ENCODE measurements around the gene ERN1.

The ERN1 gene

DNA sequence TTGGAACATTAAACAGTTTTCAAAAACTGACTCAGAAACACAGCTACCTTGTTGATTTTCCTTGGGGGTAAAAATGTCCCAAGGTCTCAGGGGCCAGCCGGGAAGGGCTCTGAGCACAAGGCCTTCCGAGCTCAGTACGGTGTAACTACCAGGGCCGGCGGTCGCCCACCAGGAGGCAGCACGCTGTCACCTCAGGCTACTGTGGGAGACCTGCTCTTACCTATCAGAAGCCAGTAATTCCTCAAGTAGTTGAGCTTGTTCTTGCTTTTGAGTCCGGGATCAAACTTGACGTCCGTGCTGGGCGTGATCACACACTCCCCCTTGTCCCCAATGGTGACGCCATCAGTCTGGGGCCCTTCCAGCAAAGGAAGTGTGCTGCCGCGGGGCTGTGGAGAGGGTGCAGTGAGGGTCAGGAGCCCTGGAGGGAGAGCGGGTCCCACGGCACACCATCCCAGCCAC lies 66.1 kb downstream of the ERN1 start:
- no peaks in the 10 kb centered on the region for H3K27me3 ChIP-seq (ENCODE audit: control insufficient read depth, insufficient read depth, low read length)
- H3K4me1 ChIP-seq (ENCODE audit: control insufficient read depth, insufficient read depth, low read length) = no peaks in the 10 kb centered on the region
- no peak overlapping the region for H3K27ac ChIP-seq (ENCODE audit: low read depth, low read length)
- no peak overlapping the region for H3K9ac ChIP-seq (ENCODE audit: low read length)
- no peak overlapping the region for H3K4me3 ChIP-seq (ENCODE audit: low read length)
- peaks cover 19% of the 10 kb centered on the region for H3K36me3 ChIP-seq (ENCODE audit: control insufficient read depth, insufficient read depth, low read length)

DNA sequence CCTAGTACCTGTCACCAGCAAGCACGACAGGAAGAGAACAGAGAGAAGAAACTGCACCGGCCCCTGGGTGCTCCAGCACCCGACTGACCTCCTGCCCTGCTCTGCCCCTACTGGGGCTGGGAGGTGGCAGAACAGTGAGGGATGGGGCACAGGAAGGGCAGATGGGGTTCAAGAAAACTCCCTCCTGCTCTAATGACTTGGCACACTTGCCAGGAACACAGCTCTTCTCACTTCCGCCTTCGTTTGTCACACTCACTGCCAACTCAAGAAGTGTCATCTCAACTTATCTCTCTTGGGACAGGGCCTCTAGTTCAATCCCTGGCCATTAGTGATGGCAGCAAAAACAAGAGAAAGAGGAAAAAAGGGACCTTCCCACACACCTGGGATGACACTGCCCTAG lies 66.9 kb downstream of the ERN1 start:
- Histone ChIP-seq H3K27ac (ENCODE audit: low read depth, low read length) (no peak overlapping the region), H3K4me1 (ENCODE audit: control insufficient read depth, insufficient read depth, low read length) (no peaks in the 10 kb centered on the region), H3K27me3 (ENCODE audit: control insufficient read depth, insufficient read depth, low read length) (no peaks in the 10 kb centered on the region), H3K4me3 (ENCODE audit: low read length) (no peak overlapping the region), H3K36me3 (ENCODE audit: control insufficient read depth, insufficient read depth, low read length) (peaks cover 13% of the 10 kb centered on the region), H3K9ac (ENCODE audit: low read length) (no peak overlapping the region)

DNA sequence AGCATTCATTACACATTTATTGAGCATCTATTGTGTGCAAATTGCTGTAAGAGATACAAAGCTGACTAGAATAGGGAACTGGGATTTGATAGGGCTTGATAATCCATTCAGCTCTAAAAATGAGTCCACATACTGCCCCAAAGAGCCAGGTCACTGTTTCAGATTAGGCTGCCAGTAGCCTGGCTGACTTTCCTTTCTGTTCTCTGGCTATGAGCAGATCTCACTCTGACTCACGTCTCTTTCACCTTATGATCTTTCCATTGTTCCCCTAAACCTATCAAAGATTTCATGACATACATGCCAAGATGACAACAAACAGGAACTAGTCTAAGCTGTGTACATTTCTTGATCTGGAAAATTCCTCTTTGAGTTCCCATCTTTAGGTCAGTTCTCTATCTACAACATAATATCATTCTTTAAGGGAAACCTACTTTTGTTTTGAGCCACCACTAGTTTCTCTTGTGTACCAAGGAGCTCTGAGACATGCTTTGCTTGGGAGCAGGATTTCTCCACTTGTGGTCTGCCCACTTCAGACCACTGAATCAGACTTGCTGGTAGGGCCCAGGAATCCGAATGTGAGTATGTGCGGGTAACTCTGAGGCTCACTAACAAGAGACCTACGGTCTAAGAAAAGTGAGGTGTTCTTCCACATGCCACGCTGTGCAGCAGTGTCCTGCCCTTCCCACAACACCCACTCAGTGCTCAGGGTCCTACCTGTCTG lies 68.6 kb downstream of the ERN1 start:
- Histone ChIP-seq H3K4me3 (ENCODE audit: low read length) (no peak overlapping the region), H3K4me1 (ENCODE audit: control insufficient read depth, insufficient read depth, low read length) (no peaks in the 10 kb centered on the region), H3K27me3 (ENCODE audit: control insufficient read depth, insufficient read depth, low read length) (no peaks in the 10 kb centered on the region), H3K27ac (ENCODE audit: low read depth, low read length) (no peak overlapping the region), H3K36me3 (ENCODE audit: control insufficient read depth, insufficient read depth, low read length) (peaks cover 15% of the 10 kb centered on the region), H3K9ac (ENCODE audit: low read length) (no peak overlapping the region)

DNA sequence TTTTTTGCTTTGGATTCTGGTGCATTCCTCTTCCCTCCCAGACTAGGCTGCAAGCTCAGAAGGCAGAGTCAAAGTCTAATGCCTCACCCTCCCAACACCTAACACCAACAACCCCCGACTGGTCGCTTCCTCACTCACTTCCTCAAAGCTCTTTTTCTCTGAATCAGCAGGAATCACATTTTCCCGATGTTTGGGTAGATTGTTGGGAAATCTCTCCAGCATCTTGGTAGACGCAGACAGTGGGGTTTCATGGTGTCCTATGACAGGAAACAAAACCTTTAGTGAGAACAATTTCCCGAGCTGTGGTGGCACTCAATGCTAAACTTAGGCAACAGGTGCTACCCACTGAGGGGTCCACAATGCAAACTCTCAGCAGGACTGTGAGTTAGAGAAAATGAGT lies 69.6 kb downstream of the ERN1 start:
- H3K27me3 ChIP-seq (ENCODE audit: control insufficient read depth, insufficient read depth, low read length) = no peaks in the 10 kb centered on the region
- H3K27ac ChIP-seq (ENCODE audit: low read depth, low read length) = no peak overlapping the region
- H3K4me1 ChIP-seq (ENCODE audit: control insufficient read depth, insufficient read depth, low read length) = no peaks in the 10 kb centered on the region
- H3K36me3 ChIP-seq (ENCODE audit: control insufficient read depth, insufficient read depth, low read length) = peaks cover 16% of the 10 kb centered on the region
- no peak overlapping the region for H3K4me3 ChIP-seq (ENCODE audit: low read length)
- no peak overlapping the region for H3K9ac ChIP-seq (ENCODE audit: low read length)

DNA sequence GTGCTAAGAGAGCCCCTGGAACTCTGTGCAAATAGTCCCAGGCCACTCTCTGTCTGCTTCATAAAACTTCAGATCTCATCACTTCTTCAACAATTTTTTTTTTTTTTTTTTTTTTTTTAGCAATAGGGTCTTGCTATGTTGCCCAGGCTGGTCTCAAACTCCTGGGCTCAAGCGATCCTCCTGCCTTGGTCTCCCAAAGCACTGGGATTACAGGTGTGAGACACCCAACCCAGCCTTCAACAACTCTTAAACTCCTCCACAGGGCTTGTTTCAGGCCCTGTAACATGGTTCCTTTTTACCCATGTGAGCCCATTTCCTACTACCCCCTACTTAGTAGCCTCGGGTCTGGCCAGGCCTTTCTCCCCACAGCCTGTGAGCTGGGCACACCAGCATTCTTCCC lies 70.2 kb downstream of the ERN1 start:
- H3K36me3 ChIP-seq (ENCODE audit: control insufficient read depth, insufficient read depth, low read length) = peaks cover 15% of the 10 kb centered on the region
- H3K4me3 ChIP-seq (ENCODE audit: low read length) = no peak overlapping the region
- H3K4me1 ChIP-seq (ENCODE audit: control insufficient read depth, insufficient read depth, low read length) = no peaks in the 10 kb centered on the region
- no peak overlapping the region for H3K27ac ChIP-seq (ENCODE audit: low read depth, low read length)
- H3K9ac ChIP-seq (ENCODE audit: low read length) = no peak overlapping the region
- no peaks in the 10 kb centered on the region for H3K27me3 ChIP-seq (ENCODE audit: control insufficient read depth, insufficient read depth, low read length)

DNA sequence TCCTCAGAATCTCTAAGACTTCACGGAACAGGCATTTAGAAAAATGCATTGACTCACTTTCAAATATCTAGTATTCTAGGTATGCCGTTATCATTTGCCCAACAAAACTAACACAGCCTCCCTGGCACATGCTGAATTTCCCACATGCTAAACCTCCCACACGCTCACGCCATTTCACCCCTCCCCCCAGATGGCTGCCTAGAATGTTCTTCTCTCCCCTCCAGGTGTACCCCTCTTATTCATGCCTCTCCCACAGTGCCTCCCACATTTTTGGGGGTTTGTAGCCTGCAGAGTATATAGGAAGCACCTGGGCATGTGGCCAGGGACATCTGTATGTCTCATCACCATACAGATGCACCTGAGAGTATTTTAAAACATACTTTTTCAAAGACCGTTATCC lies 71.3 kb downstream of the ERN1 start:
- Histone ChIP-seq H3K27me3 (ENCODE audit: control insufficient read depth, insufficient read depth, low read length) (no peaks in the 10 kb centered on the region), H3K4me1 (ENCODE audit: control insufficient read depth, insufficient read depth, low read length) (no peaks in the 10 kb centered on the region), H3K27ac (ENCODE audit: low read depth, low read length) (no peak overlapping the region), H3K9ac (ENCODE audit: low read length) (no peak overlapping the region), H3K36me3 (ENCODE audit: control insufficient read depth, insufficient read depth, low read length) (peaks cover 21% of the 10 kb centered on the region), H3K4me3 (ENCODE audit: low read length) (no peak overlapping the region)

DNA sequence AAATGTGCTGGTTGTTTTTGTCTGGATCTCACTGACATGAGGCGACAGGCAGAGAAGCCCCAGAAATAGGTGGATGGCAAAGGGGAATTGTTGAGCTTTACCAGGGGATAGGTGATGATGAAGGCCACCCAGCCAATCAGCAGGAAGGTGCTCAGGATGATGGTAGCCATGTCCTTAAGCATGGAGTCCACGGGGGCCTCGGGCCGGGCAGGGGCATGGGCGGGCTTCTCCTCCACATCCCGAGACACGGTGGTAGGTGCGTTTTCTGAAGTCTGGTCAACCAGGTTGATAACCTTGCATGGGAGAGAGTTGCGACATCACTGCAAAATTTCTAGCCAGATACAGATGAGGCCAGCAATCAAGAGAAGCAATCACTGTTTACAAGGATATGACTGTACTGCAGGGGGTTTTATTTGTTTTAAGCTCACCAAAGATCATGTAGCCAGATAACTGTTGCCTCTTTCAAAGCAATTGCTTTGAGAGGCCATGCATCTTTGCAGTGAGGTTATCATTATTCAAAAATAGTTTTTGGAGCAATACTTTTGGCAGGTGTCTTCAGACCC lies 72.2 kb downstream of the ERN1 start:
- peaks cover 24% of the 10 kb centered on the region for H3K36me3 ChIP-seq (ENCODE audit: control insufficient read depth, insufficient read depth, low read length)
- H3K27me3 ChIP-seq (ENCODE audit: control insufficient read depth, insufficient read depth, low read length) = no peaks in the 10 kb centered on the region
- no peak overlapping the region for H3K27ac ChIP-seq (ENCODE audit: low read depth, low read length)
- H3K9ac ChIP-seq (ENCODE audit: low read length) = no peak overlapping the region
- no peak overlapping the region for H3K4me3 ChIP-seq (ENCODE audit: low read length)
- H3K4me1 ChIP-seq (ENCODE audit: control insufficient read depth, insufficient read depth, low read length) = no peaks in the 10 kb centered on the region

DNA sequence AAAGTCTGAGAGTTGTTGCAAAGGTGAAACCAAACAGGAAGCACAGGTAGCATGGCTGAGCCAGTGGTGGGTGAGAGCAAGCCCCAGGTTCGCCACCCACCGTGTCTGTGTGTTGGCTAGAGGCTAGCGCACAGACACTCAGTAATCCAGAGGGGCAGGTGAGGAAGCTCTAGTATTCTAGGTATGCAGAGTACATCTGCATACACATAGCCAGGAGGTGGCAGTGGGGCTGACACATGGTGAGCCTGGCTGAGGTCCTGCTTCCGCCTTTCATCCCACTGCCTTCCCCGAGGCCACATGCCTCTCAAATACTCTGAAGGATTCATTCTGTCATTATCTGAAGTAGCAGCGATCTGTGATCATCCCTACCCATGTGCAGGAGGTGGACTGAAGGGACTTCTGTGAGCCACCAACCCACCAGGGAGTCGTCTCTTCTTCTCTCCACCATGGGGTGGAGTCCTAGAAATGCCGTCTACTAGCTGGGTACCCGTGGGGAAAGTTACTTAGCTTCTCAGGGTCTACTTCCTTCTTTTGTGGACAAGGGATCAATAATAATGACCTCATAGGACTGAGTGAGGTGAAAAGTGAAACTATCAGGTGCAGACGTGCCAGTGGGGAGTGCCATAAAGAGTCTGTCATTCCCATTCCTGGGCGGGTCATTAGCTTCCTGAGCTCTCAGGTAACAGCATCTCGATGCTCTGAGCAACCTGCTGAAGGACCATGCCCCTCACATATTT lies 73.5 kb downstream of the ERN1 start:
- H3K27ac ChIP-seq (ENCODE audit: low read depth, low read length) = no peak overlapping the region
- peaks cover 24% of the 10 kb centered on the region for H3K36me3 ChIP-seq (ENCODE audit: control insufficient read depth, insufficient read depth, low read length)
- no peak overlapping the region for H3K9ac ChIP-seq (ENCODE audit: low read length)

DNA sequence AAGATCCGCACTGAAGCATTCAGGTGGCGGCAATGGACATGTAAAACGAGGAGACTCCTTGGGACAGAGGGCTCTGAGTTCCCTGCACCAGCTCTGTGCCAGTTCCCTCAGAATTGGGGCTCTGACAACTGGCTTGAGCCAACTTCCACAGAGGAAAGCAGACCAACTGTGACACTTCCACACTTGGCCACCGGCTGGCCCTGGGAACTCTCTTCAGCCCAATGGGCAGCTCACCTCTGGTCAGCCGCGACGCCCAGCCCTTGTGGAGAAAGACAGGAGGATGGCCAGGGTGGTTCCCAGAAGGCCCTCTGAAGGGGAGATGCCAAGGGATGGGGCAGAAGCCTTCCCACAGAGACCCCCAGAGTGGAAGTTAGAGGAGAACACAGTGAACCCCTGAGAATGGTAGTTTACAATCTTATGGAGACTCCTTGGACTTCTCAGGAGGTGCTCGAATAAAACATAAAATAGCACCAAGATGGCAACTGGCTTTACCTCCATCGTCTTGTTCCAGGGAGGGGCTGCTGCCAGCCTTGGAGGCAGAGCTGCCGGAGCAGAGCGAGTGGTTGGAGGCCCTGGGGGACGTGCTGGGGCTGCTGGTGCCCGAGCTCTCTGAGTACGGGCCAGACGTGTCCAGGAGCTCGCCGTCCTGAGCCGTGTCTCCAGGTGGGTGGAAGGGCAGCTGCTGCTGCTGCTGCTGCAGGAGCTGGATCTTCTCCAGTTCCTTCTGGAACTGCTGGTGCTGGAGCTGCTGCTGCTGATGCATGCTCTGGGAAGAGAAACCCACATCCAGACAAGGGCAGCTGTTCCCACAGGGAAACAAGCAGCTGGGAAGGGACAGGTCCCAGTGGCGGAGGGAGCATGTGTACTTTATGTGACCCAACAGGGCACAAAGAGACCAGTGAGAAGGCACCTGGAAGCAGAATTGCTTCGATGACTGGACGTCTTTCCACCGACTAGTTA lies 74.5 kb downstream of the ERN1 start:
- H3K27me3 ChIP-seq (ENCODE audit: control insufficient read depth, insufficient read depth, low read length) = no peaks in the 10 kb centered on the region
- no peaks in the 10 kb centered on the region for H3K4me1 ChIP-seq (ENCODE audit: control insufficient read depth, insufficient read depth, low read length)
- H3K9ac ChIP-seq (ENCODE audit: low read length) = no peak overlapping the region
- no peak overlapping the region for H3K4me3 ChIP-seq (ENCODE audit: low read length)
- H3K27ac ChIP-seq (ENCODE audit: low read depth, low read length) = no peak overlapping the region
- peaks cover 20% of the 10 kb centered on the region for H3K36me3 ChIP-seq (ENCODE audit: control insufficient read depth, insufficient read depth, low read length)

More for the DNA sequence above, 73.5 kb downstream of the ERN1 start:
- H3K4me1 ChIP-seq (ENCODE audit: control insufficient read depth, insufficient read depth, low read length) = no peaks in the 10 kb centered on the region
- H3K27me3 ChIP-seq (ENCODE audit: control insufficient read depth, insufficient read depth, low read length) = no peaks in the 10 kb centered on the region
- H3K4me3 ChIP-seq (ENCODE audit: low read length) = no peak overlapping the region

DNA sequence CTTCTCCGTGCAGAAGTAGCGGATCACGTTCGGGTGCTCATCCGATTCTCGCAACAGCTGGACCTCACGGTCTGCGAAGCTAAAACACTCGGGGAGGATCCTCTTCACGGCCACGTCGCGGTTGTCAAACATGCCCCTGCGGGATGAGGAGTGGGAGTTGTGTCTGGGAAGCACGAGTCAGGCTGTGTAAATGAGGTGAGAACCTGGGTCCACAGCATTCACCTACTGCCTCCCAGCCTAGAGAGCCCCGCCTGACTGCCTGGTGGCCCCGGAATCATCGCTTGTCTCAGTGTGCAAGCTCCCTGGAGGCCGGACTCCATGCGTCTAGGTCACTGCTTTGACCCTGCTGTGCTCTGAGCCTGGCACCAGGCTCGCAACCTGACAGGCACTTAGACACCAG lies 75.6 kb downstream of the ERN1 start:
- no peak overlapping the region for H3K27ac ChIP-seq (ENCODE audit: low read depth, low read length)
- H3K4me3 ChIP-seq (ENCODE audit: low read length) = no peak overlapping the region
- H3K9ac ChIP-seq (ENCODE audit: low read length) = no peak overlapping the region
- H3K4me1 ChIP-seq (ENCODE audit: control insufficient read depth, insufficient read depth, low read length) = no peaks in the 10 kb centered on the region
- H3K27me3 ChIP-seq (ENCODE audit: control insufficient read depth, insufficient read depth, low read length) = no peaks in the 10 kb centered on the region
- peaks cover 22% of the 10 kb centered on the region for H3K36me3 ChIP-seq (ENCODE audit: control insufficient read depth, insufficient read depth, low read length)

DNA sequence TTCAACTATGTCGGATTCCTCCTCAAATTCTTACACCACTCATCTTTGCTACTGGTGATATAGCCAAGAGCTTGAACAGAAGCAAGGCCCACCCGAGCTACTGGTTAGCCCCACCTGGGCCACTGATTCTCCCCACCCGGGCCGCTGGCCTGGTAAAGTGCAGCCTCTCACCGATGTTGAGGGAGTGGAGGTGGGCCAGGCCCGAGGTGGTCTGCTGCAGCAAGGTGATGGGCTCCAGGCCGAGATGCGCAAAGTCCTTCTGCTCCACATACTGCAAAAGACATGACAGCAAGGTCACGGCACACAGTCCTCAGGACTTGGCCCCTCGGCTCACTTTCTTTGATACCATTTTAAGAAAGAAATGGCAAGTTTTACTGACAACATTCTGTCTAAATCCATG lies 76.8 kb downstream of the ERN1 start:
- no peaks in the 10 kb centered on the region for H3K4me1 ChIP-seq (ENCODE audit: control insufficient read depth, insufficient read depth, low read length)
- H3K9ac ChIP-seq (ENCODE audit: low read length) = no peak overlapping the region
- H3K36me3 ChIP-seq (ENCODE audit: control insufficient read depth, insufficient read depth, low read length) = peaks cover 27% of the 10 kb centered on the region
- H3K27me3 ChIP-seq (ENCODE audit: control insufficient read depth, insufficient read depth, low read length) = no peaks in the 10 kb centered on the region
- no peak overlapping the region for H3K27ac ChIP-seq (ENCODE audit: low read depth, low read length)
- no peak overlapping the region for H3K4me3 ChIP-seq (ENCODE audit: low read length)

DNA sequence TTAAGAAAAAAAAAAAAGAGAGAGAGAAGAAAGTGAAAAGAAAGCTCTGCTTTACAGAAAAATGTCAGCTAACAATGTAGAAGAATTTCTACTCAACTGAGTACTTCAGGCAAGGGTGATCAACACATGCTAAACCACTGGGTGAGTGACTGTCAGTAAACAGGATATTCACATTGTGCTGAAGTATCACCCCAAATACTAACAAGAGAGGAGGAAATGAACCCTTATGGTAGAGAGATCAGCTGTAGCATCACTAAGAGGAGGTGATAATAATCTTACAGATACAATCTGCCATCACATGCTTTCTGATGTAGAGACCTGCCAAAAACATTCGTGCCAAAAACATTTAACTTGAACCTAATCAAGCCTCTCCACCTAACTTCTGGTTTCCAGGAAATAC lies 78.8 kb downstream of the ERN1 start:
- Histone ChIP-seq H3K9ac (ENCODE audit: low read length) (no peak overlapping the region), H3K4me3 (ENCODE audit: low read length) (no peak overlapping the region), H3K36me3 (ENCODE audit: control insufficient read depth, insufficient read depth, low read length) (peaks cover 33% of the 10 kb centered on the region), H3K27ac (ENCODE audit: low read depth, low read length) (no peak overlapping the region), H3K4me1 (ENCODE audit: control insufficient read depth, insufficient read depth, low read length) (no peaks in the 10 kb centered on the region), H3K27me3 (ENCODE audit: control insufficient read depth, insufficient read depth, low read length) (no peaks in the 10 kb centered on the region)

Measured in rectal smooth muscle tissue (tissue), 1 donor.